Stimulated activated naive CD8-positive, alpha-beta T cell treated with anti-CD3 and anti-CD28 coated beads, Interleukin-15, amount 100 ng/mL, for 72 hours (primary cell): ENCODE measurements around the gene NCCRP1.

ENCODE experiments used
- ATAC-seq: fragments of 150-1000 bp; cut with Tn5 transposase; 2 replicates; pipeline ENCODE4 v1.10.0; 2021; ENCODE audit warnings: mild to moderate bottlenecking, moderate library complexity
- DNase-seq, 2 donors: peaks; one replicate each; pipeline ENCODE4 v3.0.0; 2021 to 2022
- H3K27ac Mint-ChIP-seq, 2 donors: one replicate each; pipeline ENCODE4 v1.8.0; 2022; ENCODE audit warnings: mild to moderate bottlenecking in 2 of 2, mixed read lengths in 2 of 2, moderate library complexity in 2 of 2
- H3K27me3 Mint-ChIP-seq: one replicate; pipeline ENCODE4 v1.8.0; 2022; ENCODE audit warnings: mixed read lengths
- H3K4me1 Mint-ChIP-seq: one replicate; pipeline ENCODE4 v1.8.0; 2022; ENCODE audit warnings: mild to moderate bottlenecking, mixed read lengths
- H3K4me3 Mint-ChIP-seq, 2 donors: one replicate each; pipeline ENCODE4 v1.8.0; 2022; ENCODE audit warnings: mild to moderate bottlenecking in 2 of 2, mixed read lengths in 2 of 2, moderate library complexity in 1 of 2
- H3K9me3 Mint-ChIP-seq, 2 donors: one replicate each; pipeline ENCODE4 v1.8.0; 2022; ENCODE audit warnings: mixed read lengths in 2 of 2

NCCRP1 gene

GRCh38 chr19:39196860-39197562, at the start of gene NCCRP1:
TSS of gene NCCRP1 (plus strand) at chr19:39196964. CDS start at chr19:39196983, 19 bp downstream.
- ATAC-seq = peak; percentile 29
- Mint-ChIP-seq H3K4me1 (peaks cover 25% of the 10 kb centered on the region), H3K27ac (no peak within 1 kb of the TSS), H3K27me3 (peaks cover 93% of the 10 kb centered on the region), H3K4me3 (peak within 1 kb of the TSS; percentile 55 to 65), H3K9me3 (no peaks in the 10 kb centered on the region)
- DNase-seq = no peak

- Mint-ChIP-seq H3K9me3 (no peaks in the 10 kb centered on the region), H3K4me1 (peaks cover 38% of the 10 kb centered on the region), H3K4me3 (no peak overlapping the region), H3K27me3 (no peaks in the 10 kb centered on the region), H3K27ac (peak overlapping the region in 1 of 2 donors; percentile 3)
- DNase-seq (no peak), ATAC-seq (no peak)
Measured at GRCh38 chr19:39147480-39147879, 49.3 kb upstream of the NCCRP1 start.

- no peaks in the 10 kb centered on the region for H3K9me3 Mint-ChIP-seq
- ATAC-seq (no peak), DNase-seq (no peak)
- no peak overlapping the region for H3K4me3 Mint-ChIP-seq
- no peaks in the 10 kb centered on the region for H3K27me3 Mint-ChIP-seq
- H3K4me1 Mint-ChIP-seq = peaks cover 36% of the 10 kb centered on the region
- no peak overlapping the region for H3K27ac Mint-ChIP-seq
Measured at GRCh38 chr19:39148939-39149529, 47.7 kb upstream of the NCCRP1 start.

GRCh38 chr19:39150235-39150634, 46.5 kb upstream of the NCCRP1 start:
- no peak for DNase-seq
- ATAC-seq = no peak
- Mint-ChIP-seq H3K27me3 (no peaks in the 10 kb centered on the region), H3K4me1 (peaks cover 37% of the 10 kb centered on the region), H3K9me3 (no peaks in the 10 kb centered on the region), H3K27ac (no peak overlapping the region), H3K4me3 (no peak overlapping the region)

- no peaks in the 10 kb centered on the region for H3K9me3 Mint-ChIP-seq
- DNase-seq (no peak), ATAC-seq (no peak)
- H3K4me1 Mint-ChIP-seq = peaks cover 38% of the 10 kb centered on the region
- peak overlapping the region in 1 of 2 donors; percentile 42 for H3K27ac Mint-ChIP-seq
- H3K27me3 Mint-ChIP-seq = no peaks in the 10 kb centered on the region
- H3K4me3 Mint-ChIP-seq = no peak overlapping the region
Measured at GRCh38 chr19:39150807-39151600, 45.8 kb upstream of the NCCRP1 start.

- peaks cover 41% of the 10 kb centered on the region for H3K4me1 Mint-ChIP-seq
- DNase-seq = no peak
- no peaks in the 10 kb centered on the region for H3K27me3 Mint-ChIP-seq
- no peak for ATAC-seq
- no peak overlapping the region for H3K27ac Mint-ChIP-seq
- H3K4me3 Mint-ChIP-seq = no peak overlapping the region
- H3K9me3 Mint-ChIP-seq = no peaks in the 10 kb centered on the region
Measured at GRCh38 chr19:39152066-39152465, 44.7 kb upstream of the NCCRP1 start.

- no peak overlapping the region for H3K27ac Mint-ChIP-seq
- no peaks in the 10 kb centered on the region for H3K27me3 Mint-ChIP-seq
- no peaks in the 10 kb centered on the region for H3K9me3 Mint-ChIP-seq
- peaks cover 50% of the 10 kb centered on the region for H3K4me1 Mint-ChIP-seq
- DNase-seq (no peak), ATAC-seq (no peak)
- H3K4me3 Mint-ChIP-seq = no peak overlapping the region
Measured at GRCh38 chr19:39154100-39154628, 42.6 kb upstream of the NCCRP1 start.

- H3K9me3 Mint-ChIP-seq = no peaks in the 10 kb centered on the region
- DNase-seq (no peak), ATAC-seq (no peak)
- H3K27me3 Mint-ChIP-seq = no peaks in the 10 kb centered on the region
- H3K27ac Mint-ChIP-seq = no peak overlapping the region
- peaks cover 55% of the 10 kb centered on the region for H3K4me1 Mint-ChIP-seq
- H3K4me3 Mint-ChIP-seq = no peak overlapping the region
Measured at GRCh38 chr19:39154629-39155100, 42.1 kb upstream of the NCCRP1 start.

GRCh38 chr19:39155114-39155700, 41.6 kb upstream of the NCCRP1 start:
- H3K27ac Mint-ChIP-seq = no peak overlapping the region
- DNase-seq (no peak), ATAC-seq (no peak)
- H3K4me1 Mint-ChIP-seq = peaks cover 57% of the 10 kb centered on the region
- H3K4me3 Mint-ChIP-seq = no peak overlapping the region
- H3K9me3 Mint-ChIP-seq = no peaks in the 10 kb centered on the region
- H3K27me3 Mint-ChIP-seq = no peaks in the 10 kb centered on the region

GRCh38 chr19:39155741-39156140, 41.0 kb upstream of the NCCRP1 start:
- H3K27ac Mint-ChIP-seq = no peak overlapping the region
- H3K4me1 Mint-ChIP-seq = peaks cover 54% of the 10 kb centered on the region
- no peak overlapping the region for H3K4me3 Mint-ChIP-seq

GRCh38 chr19:39156326-39157230, 40.2 kb upstream of the NCCRP1 start:
- H3K4me3 Mint-ChIP-seq = no peak overlapping the region
- H3K4me1 Mint-ChIP-seq = peaks cover 47% of the 10 kb centered on the region
- no peaks in the 10 kb centered on the region for H3K27me3 Mint-ChIP-seq
- no peaks in the 10 kb centered on the region for H3K9me3 Mint-ChIP-seq
- DNase-seq (no peak), ATAC-seq (peak; percentile 15)
- no peak overlapping the region for H3K27ac Mint-ChIP-seq

More at GRCh38 chr19:39155741-39156140, 41.0 kb upstream of the NCCRP1 start:
- H3K27me3 Mint-ChIP-seq = no peaks in the 10 kb centered on the region
- H3K9me3 Mint-ChIP-seq = no peaks in the 10 kb centered on the region
- ATAC-seq = no peak
- no peak for DNase-seq

GRCh38 chr19:39157275-39157996, 39.3 kb upstream of the NCCRP1 start:
- no peaks in the 10 kb centered on the region for H3K27me3 Mint-ChIP-seq
- no peak overlapping the region for H3K27ac Mint-ChIP-seq
- ATAC-seq (no peak), DNase-seq (no peak)
- H3K4me1 Mint-ChIP-seq = peaks cover 48% of the 10 kb centered on the region
- no peak overlapping the region for H3K4me3 Mint-ChIP-seq
- H3K9me3 Mint-ChIP-seq = no peaks in the 10 kb centered on the region

GRCh38 chr19:39157997-39158389, 38.8 kb upstream of the NCCRP1 start:
- no peaks in the 10 kb centered on the region for H3K9me3 Mint-ChIP-seq

GRCh38 chr19:39158646-39159260, 38.0 kb upstream of the NCCRP1 start:
- DNase-seq = no peak
- H3K4me3 Mint-ChIP-seq = no peak overlapping the region
- H3K27ac Mint-ChIP-seq = peak overlapping the region in 1 of 2 donors; percentile 87
- no peaks in the 10 kb centered on the region for H3K9me3 Mint-ChIP-seq
- peaks cover 58% of the 10 kb centered on the region for H3K4me1 Mint-ChIP-seq
- no peak for ATAC-seq
- no peaks in the 10 kb centered on the region for H3K27me3 Mint-ChIP-seq

More at GRCh38 chr19:39157997-39158389, 38.8 kb upstream of the NCCRP1 start:
- no peak for ATAC-seq
- no peak overlapping the region for H3K27ac Mint-ChIP-seq
- no peaks in the 10 kb centered on the region for H3K27me3 Mint-ChIP-seq
- H3K4me1 Mint-ChIP-seq = peaks cover 54% of the 10 kb centered on the region
- DNase-seq = no peak
- H3K4me3 Mint-ChIP-seq = no peak overlapping the region
